ENCODE measurements around the gene IPPK. TPM values are rescaled to one million over a fixed set of nuclear protein-coding genes. Genes with fewer than 3 reads are reported as not detected.
"Not testable (repeated sequence)": the region's sequence is repeated elsewhere in the genome, so short reads cannot be mapped to it uniquely, and the experiment has no call there.

The IPPK gene
- total RNA-seq, 1 donor from 2014 or later = 7.9 TPM

DNA sequence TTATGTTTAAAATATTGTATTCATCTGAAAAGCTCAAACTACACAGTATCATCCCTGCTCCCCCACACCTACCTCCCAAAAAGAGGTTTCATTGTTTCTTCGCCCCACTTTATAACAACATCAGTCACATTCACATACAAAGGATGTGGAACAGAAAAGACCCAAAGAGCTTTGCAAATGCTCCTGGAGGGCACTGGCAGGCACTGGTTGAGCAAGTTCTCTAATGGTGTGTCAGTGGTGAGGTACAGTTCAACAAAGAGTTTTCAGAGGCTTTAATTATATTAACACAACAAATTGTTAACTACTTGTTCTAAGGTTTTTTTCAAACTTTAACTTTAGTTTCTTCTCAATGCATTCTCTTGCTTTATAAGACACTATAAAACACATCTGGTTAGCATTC is 80.0 kb downstream of the IPPK start:
- no peak for ATAC-seq (ENCODE audit: poor library complexity)
- intact Hi-C loops (cut with DNase I) = no loop called here

DNA sequence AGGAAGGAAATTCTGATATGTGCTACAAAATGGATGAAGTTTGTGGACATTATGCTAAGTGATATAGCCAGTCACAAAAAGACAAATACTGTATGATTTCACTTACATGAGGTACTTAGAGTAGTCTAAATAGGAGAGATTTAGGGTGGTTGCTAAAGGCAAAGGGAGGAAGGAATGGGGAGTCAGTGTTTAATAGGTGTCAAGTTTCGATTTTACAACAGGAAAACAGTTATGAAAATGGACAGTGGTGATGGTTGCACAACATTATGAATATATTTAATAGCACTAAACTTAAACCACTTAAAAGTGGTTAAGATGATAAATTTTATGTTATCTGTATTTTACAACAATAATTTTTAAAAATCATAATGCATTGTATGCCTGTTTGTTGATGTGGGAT is 93.8 kb downstream of the IPPK start:
- DNase-seq = no peak
- no peak for ATAC-seq (ENCODE audit: poor library complexity)
- intact Hi-C loops (cut with DNase I) = no loop called here

More for the DNA sequence above, 80.0 kb downstream of the IPPK start:
- DNase-seq = no peak

DNA sequence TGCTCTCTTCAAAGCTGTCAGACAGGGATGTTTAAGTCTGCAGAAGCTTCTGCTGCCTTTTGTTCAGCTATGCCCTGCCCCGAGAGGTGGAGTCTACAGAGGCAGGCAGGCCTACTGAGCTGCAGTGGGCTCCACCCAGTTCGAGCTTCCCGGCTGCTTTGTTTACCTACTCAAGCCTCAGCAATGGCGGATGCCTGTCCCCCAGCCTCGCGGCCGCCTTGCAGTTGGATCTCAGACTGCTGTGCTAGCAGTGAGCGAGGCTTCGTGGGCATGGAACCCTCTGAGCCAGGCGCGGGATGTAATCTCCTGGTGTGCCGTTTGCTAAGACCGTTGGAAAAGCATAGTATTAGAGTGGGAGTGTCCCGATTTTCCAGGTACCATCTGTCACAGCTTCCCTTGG is 96.3 kb downstream of the IPPK start:
- DNase-seq; ATAC-seq (ENCODE audit: poor library complexity); intact Hi-C loops (cut with DNase I): not testable (repeated sequence)

- intact Hi-C loops (cut with DNase I); DNase-seq; ATAC-seq (ENCODE audit: poor library complexity): not testable (repeated sequence)
These were observed 98.1 kb downstream of the IPPK start for GRCh38 chr9:92571871-92572270.

DNA sequence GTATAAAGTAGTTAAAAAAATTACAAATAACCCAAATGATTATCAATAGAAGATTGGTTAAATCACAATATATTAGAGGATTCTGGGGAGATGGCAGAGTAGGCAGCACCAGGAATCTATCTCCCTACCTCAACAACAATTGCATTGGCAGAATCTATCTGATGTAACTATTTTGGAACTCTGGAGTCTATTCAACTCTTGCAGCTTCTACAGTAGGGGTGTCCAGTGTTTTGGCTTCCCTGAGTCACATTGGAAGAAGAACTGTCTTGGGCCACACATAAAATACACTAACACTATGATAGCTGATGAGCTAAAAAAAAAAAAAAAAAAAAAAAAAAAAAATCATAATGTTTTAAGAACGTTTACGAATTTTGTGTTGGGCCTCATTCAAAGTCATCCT is 104.9 kb downstream of the IPPK start:
- DNase-seq = no peak
- intact Hi-C loops (cut with DNase I) = no loop called here
- ATAC-seq (ENCODE audit: poor library complexity) = peak; percentile 53

DNA sequence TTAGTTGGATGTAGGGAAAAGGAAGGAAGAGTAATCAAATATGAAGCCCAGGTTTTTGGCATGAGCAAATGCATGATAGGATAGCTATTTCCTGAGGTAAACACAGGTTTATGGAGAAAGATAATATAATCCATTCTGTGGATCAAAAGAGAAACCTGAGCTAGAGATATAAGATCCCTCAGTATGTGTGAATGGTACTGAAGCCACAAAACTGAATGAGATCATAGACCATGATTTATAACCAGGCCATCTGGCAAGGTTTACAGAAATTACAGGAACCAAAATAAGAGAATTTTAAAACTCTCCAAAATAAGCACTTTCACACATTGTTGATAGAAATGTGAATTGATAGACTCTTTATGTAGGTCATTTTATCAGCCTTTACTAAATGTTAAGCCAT is 105.4 kb downstream of the IPPK start:
- intact Hi-C loops (cut with DNase I) = no loop called here

More for the DNA sequence above, 105.4 kb downstream of the IPPK start:
- DNase-seq (no peak), ATAC-seq (ENCODE audit: poor library complexity) (no peak)

Other genes starting within 250 kb of the IPPK start
- 4.2 TPM for gene OMD, start 245.7 kb downstream of the IPPK start, total RNA-seq
- gene ASPN, start 187.6 kb downstream of the IPPK start, total RNA-seq = 4.8 TPM
- gene ECM2, start 134.1 kb downstream of the IPPK start, total RNA-seq = 5.6 TPM
- 33.2 TPM for gene BICD2, start 94.7 kb upstream of the IPPK start, total RNA-seq
- gene ZNF484, start 207.9 kb upstream of the IPPK start, total RNA-seq = 4.0 TPM

All from Right ventricle myocardium superior (tissue), 1 donor.